TTC549 (cell line): ENCODE data around the gene GGT6.

Experiments
- FAIRE-seq: peaks from 2 replicates; lab custom pipeline; 2012; peaks lifted over from hg19 to GRCh38; lab: Jason Lieb, UNC

The GGT6 gene

GRCh38 chr17:4551796-4552525 is 8.4 kb downstream of the GGT6 start:
- no peak for FAIRE-seq

- FAIRE-seq = no peak
These were observed 9.2 kb downstream of the GGT6 start for GRCh38 chr17:4551141-4551540.

GRCh38 chr17:4550534-4551039 is 9.8 kb downstream of the GGT6 start:
- no peak for FAIRE-seq

GRCh38 chr17:4549781-4550533 is 10.4 kb downstream of the GGT6 start:
- no peak for FAIRE-seq

GRCh38 chr17:4548721-4549531 is 11.5 kb downstream of the GGT6 start:
- no peak for FAIRE-seq

GRCh38 chr17:4548061-4548461 is 12.3 kb downstream of the GGT6 start:
- FAIRE-seq = no peak

- no peak for FAIRE-seq
These were observed 13.1 kb downstream of the GGT6 start for GRCh38 chr17:4547118-4547906.

- FAIRE-seq = no peak
These were observed 15.0 kb downstream of the GGT6 start for GRCh38 chr17:4545217-4545951.

GRCh38 chr17:4544951-4545216 is 15.5 kb downstream of the GGT6 start:
- no peak for FAIRE-seq

GRCh38 chr17:4544135-4544950 is 16.0 kb downstream of the GGT6 start:
- FAIRE-seq = no peak

- FAIRE-seq = no peak
These were observed 16.8 kb downstream of the GGT6 start for GRCh38 chr17:4543557-4544026.

GRCh38 chr17:4542726-4543191 is 17.6 kb downstream of the GGT6 start:
- FAIRE-seq = no peak

GRCh38 chr17:4542003-4542725 is 18.2 kb downstream of the GGT6 start:
- FAIRE-seq = no peak

GRCh38 chr17:4541328-4542002 is 18.9 kb downstream of the GGT6 start:
- FAIRE-seq = no peak

- no peak for FAIRE-seq
These were observed 19.6 kb downstream of the GGT6 start for GRCh38 chr17:4540687-4541327.

- FAIRE-seq = no peak
These were observed 20.1 kb downstream of the GGT6 start for GRCh38 chr17:4540224-4540651.

GRCh38 chr17:4539576-4540223 is 20.7 kb downstream of the GGT6 start:
- no peak for FAIRE-seq

GRCh38 chr17:4539025-4539424 is 21.4 kb downstream of the GGT6 start:
- no peak for FAIRE-seq
